Esophagus muscularis mucosa (tissue), 4 donors: Measurements from ENCODE around the gene CPT1A. TPM values are rescaled to one million over a fixed set of nuclear protein-coding genes. Genes with fewer than 3 reads are reported as not detected.

Source experiments
- DNase-seq: peaks from one replicate; pipeline ENCODE4 v3.0.0-alpha.2; 2017; ENCODE audit errors: extremely low spot score
- H3K27ac ChIP-seq, 4 donors: fragments of 200-600 bp; sonication (generic); replicated peaks in 1 of 4; 1 replicate in 3 of 4; 2 replicates in 1 of 4; pipeline ENCODE4 v1.5.1; 2016 to 2019; ENCODE audit warnings: mild to moderate bottlenecking in 1 of 4
- H3K27me3 ChIP-seq, 4 donors: fragments of 200-600 bp; sonication (generic); one replicate each; pipeline versions ENCODE4 v1.5.1 to v1.6.0; 2016 to 2019
- H3K36me3 ChIP-seq, 4 donors: fragments of 200-600 bp; sonication (generic); one replicate each; pipeline ENCODE4 v1.5.1; 2016 to 2019
- H3K4me1 ChIP-seq, 4 donors: fragments of 200-600 bp; sonication (generic); one replicate each; pipeline ENCODE4 v1.5.1; 2016 to 2019
- H3K4me3 ChIP-seq, 4 donors: fragments of 200-600 bp; sonication (generic); 1 replicate in 2 of 4; 2 replicates in 2 of 4; pipeline ENCODE4 v1.5.1; 2016 to 2019; ENCODE audit warnings: mild to moderate bottlenecking in 4 of 4, moderate library complexity in 1 of 4
- H3K9me3 ChIP-seq, 4 donors: fragments of 200-600 bp; sonication (generic); 1 replicate in 3 of 4; 2 replicates in 1 of 4; pipeline ENCODE4 v1.5.1; 2016 to 2019
- EP300 ChIP-seq: sonication (generic); formaldehyde crosslinking; IDR thresholded peaks from one replicate; pipeline ENCODE4 v1.6.1; 2017; ENCODE audit warnings: antibody characterized with exemption
- POLR2A ChIP-seq: fragments of 450-650 bp; IDR thresholded peaks from one replicate; pipeline ENCODE4 v1.6.1; 2017; ENCODE audit warnings: antibody characterized with exemption, moderate library complexity, mild to moderate bottlenecking, low read depth
- POLR2AphosphoS5 ChIP-seq, 2 donors: sonication (generic); formaldehyde crosslinking; IDR thresholded peaks; one replicate each; pipeline ENCODE4 v1.6.1; 2017; ENCODE audit warnings: antibody characterized with exemption in 2 of 2
- WGBS: methylation state at CpG from one replicate; pipeline ENCODE4 v1.1.5; 2018; 5-methylcytosine and 5-hydroxymethylcytosine counted together
- intact Hi-C: fragments of 100-400 bp; cut with DNase I; formaldehyde crosslinking; loops from one replicate; pipeline ENCODE4 v1.15.1; 2023
- total RNA-seq, 4 donors: library from RNA; depleted of rRNA; stranded (reverse); fragments of >200 nt; gene quantifications; one replicate each; pipeline versions ENCODE4 v1.1.0 to v1.2.1, GENCODE V29; 2016
- TF ChIP-seq, protein P1 (sequence below), 3 experiments: fragments of 200-600 bp in 2 of 3; fragments of 450-650 bp in 1 of 3; sonication (generic) in 2 of 3; IDR thresholded peaks; one replicate each; pipeline ENCODE4 v1.5.1; 2017 to 2019; ENCODE audit warnings: antibody characterized with exemption in 3 of 3, mild to moderate bottlenecking in 2 of 3, moderate library complexity in 1 of 3

The CPT1A gene
- total RNA-seq, 4 donors from 2014 or later, result 36.1 to 122 (median 77.5) TPM

DNA sequence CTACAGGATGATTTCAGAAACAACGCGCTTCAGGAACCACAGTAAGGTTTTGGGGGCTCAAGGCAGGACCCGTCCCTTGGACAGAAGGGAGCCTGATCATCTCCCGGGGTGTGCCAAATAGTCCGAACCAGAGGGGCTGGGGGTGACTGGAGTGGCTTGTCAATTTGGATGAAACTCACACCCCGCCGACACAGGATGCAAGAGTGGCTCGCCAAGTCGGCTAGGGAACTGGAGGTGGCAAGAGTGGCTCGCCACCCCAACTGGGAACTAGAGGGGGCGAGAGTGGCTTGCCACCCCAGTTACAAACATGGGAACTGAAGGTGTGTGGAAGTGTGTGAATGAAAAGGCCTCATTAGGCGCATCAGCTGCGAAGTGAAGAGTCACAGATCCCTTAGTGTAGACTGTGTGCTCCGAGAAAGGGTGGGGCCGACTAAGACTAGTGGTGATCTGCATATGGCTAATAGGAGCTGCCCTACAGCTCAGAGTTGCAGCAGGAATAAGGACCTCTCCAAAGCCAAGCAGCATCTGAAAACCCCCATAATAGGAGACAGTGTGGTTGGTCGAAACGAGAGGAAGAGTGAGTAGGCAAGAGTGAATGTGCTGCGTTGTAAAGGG lies 26.6 kb upstream of the CPT1A start:
- intact Hi-C loops, result no loop called here
- H3K4me1 ChIP-seq, result peaks cover 0 to 22% (median 12%) of the 10 kb centered on the region in 4 donors
- 93% methylated on average over 15 of the region's 18 CpGs for WGBS

GRCh38 chr11:68867066-68867465 lies 25.4 kb upstream of the CPT1A start:
- Histone ChIP-seq H3K9me3 (peaks cover 0 to 7% (median 0%) of the 10 kb centered on the region in 4 donors), H3K4me3 (no peak overlapping the region), H3K27ac (no peak overlapping the region), H3K27me3 (no peaks in the 10 kb centered on the region), H3K4me1 (peaks cover 0 to 19% (median 7%) of the 10 kb centered on the region in 4 donors), H3K36me3 (no peaks in the 10 kb centered on the region)
- TF ChIP-seq EP300 (no peak), POLR2AphosphoS5 (IDR thresholded peaks at IDR 0.05) (no peak), POLR2A (no peak)
- TF ChIP-seq, protein P1, sequence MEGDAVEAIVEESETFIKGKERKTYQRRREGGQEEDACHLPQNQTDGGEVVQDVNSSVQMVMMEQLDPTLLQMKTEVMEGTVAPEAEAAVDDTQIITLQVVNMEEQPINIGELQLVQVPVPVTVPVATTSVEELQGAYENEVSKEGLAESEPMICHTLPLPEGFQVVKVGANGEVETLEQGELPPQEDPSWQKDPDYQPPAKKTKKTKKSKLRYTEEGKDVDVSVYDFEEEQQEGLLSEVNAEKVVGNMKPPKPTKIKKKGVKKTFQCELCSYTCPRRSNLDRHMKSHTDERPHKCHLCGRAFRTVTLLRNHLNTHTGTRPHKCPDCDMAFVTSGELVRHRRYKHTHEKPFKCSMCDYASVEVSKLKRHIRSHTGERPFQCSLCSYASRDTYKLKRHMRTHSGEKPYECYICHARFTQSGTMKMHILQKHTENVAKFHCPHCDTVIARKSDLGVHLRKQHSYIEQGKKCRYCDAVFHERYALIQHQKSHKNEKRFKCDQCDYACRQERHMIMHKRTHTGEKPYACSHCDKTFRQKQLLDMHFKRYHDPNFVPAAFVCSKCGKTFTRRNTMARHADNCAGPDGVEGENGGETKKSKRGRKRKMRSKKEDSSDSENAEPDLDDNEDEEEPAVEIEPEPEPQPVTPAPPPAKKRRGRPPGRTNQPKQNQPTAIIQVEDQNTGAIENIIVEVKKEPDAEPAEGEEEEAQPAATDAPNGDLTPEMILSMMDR (IDR thresholded peaks at IDR 0.05), result no peak
- intact Hi-C loops, result no loop called here
- 80% methylated on average over 6 of the region's 6 CpGs for WGBS
- DNase-seq, result no peak

More for the DNA sequence above, 26.6 kb upstream of the CPT1A start:
- Histone ChIP-seq H3K36me3 (no peaks in the 10 kb centered on the region), H3K9me3 (peaks cover 0 to 7% (median 0%) of the 10 kb centered on the region in 4 donors), H3K27me3 (no peaks in the 10 kb centered on the region), H3K27ac (no peak overlapping the region), H3K4me3 (no peak overlapping the region)
- TF ChIP-seq, protein P1 (IDR thresholded peaks at IDR 0.05), result no peak
- TF ChIP-seq EP300, result no peak
- TF ChIP-seq POLR2AphosphoS5 (IDR thresholded peaks at IDR 0.05), result no peak
- no peak for TF ChIP-seq POLR2A
- DNase-seq, result no peak

GRCh38 chr11:68865241-68865640 lies 23.5 kb upstream of the CPT1A start:
- Histone ChIP-seq H3K27ac (no peak overlapping the region), H3K36me3 (no peaks in the 10 kb centered on the region), H3K9me3 (peaks cover 0 to 7% (median 0%) of the 10 kb centered on the region in 4 donors), H3K27me3 (no peaks in the 10 kb centered on the region), H3K4me3 (no peak overlapping the region), H3K4me1 (peaks cover 0 to 11% (median 4%) of the 10 kb centered on the region in 4 donors)
- 86% methylated on average over 6 of the region's 11 CpGs for WGBS
- intact Hi-C loops, result no loop called here
- TF ChIP-seq POLR2AphosphoS5 (IDR thresholded peaks at IDR 0.05) (no peak), POLR2A (no peak), EP300 (no peak)
- TF ChIP-seq, protein P1 (IDR thresholded peaks at IDR 0.05), result no peak
- DNase-seq, result no peak

DNA sequence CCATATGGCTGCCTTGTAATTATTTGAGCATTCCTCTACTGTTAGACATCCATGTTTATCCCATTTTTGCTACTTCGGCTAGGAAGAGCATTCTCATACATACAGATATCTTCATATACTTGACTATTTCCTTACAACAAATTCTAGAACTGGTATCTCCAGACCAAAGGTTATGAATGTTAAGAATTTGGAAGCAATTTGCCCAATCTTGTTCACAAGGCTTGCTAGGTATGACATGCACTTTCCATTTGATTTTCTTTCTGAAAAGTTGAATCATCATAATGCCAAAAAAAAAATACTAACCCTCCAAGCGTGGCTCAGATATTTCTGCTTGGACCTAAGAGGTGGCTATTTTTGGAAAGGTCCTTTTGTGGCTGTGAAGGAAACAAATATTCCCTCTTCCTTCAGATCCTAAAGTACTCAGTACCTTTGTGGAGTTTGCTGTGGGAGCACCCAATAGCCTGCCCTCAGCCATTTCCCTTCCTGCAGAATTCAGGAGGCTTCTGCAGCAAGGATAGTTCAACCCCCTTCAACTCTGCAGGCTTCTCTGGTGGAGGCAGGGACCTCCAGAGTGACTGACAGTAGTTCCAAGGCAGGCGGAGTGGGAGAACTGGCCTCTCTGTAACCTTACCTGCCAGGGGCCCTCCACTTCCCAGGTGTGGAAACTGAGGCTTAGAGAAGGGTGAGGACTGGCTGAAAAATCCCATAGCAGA lies 22.0 kb upstream of the CPT1A start:
- intact Hi-C loops, result no loop called here

More for the DNA sequence above, 22.0 kb upstream of the CPT1A start:
- Histone ChIP-seq H3K9me3 (peaks cover 0 to 7% (median 0%) of the 10 kb centered on the region in 4 donors), H3K4me1 (no peaks in the 10 kb centered on the region), H3K27ac (no peak overlapping the region), H3K36me3 (no peaks in the 10 kb centered on the region), H3K4me3 (no peak overlapping the region), H3K27me3 (no peaks in the 10 kb centered on the region)
- TF ChIP-seq, protein P1 (IDR thresholded peaks at IDR 0.05), result no peak
- no peak for TF ChIP-seq POLR2A
- TF ChIP-seq EP300, result no peak
- TF ChIP-seq POLR2AphosphoS5 (IDR thresholded peaks at IDR 0.05), result no peak
- 90% methylated on average over 3 of the region's 3 CpGs for WGBS
- DNase-seq, result no peak
